ENCODE results near the gene FAM3D. TPM values are rescaled to one million over a fixed set of nuclear protein-coding genes. Genes with fewer than 3 reads are reported as not detected.

FAM3D gene
- total RNA-seq, 1 donor from 2014 or later: not detected

DNA sequence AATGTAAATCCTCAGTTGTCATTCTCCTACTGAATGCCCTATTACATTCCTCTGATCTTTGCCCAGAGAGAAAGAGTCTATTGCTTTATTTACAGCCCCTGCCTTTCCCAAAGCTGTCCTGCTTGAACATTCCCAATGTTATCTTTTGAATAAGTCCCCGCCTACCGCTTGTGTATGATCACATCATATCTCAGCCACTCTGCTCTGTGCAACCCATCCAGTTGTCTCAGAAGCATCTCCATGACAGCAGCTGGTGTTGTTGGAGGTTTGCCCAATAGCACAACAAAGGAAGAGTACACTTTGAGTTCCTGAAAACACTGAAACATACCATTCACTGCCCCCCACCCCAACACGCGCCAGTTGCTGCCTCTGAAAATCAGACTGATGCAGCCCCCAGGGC is 22.0 kb upstream of the FAM3D start:
- H3K36me3 Mint-ChIP-seq (ENCODE audit: low read depth): no peaks in the 10 kb centered on the region
- no peak overlapping the region for H3K4me3 Mint-ChIP-seq (ENCODE audit: unreplicated experiment)
- no peaks in the 10 kb centered on the region for H3K27me3 Mint-ChIP-seq (ENCODE audit: low read depth)
- peaks cover 11% of the 10 kb centered on the region for H3K9me3 Mint-ChIP-seq (ENCODE audit: low read depth)
- TF ChIP-seq, protein P1, sequence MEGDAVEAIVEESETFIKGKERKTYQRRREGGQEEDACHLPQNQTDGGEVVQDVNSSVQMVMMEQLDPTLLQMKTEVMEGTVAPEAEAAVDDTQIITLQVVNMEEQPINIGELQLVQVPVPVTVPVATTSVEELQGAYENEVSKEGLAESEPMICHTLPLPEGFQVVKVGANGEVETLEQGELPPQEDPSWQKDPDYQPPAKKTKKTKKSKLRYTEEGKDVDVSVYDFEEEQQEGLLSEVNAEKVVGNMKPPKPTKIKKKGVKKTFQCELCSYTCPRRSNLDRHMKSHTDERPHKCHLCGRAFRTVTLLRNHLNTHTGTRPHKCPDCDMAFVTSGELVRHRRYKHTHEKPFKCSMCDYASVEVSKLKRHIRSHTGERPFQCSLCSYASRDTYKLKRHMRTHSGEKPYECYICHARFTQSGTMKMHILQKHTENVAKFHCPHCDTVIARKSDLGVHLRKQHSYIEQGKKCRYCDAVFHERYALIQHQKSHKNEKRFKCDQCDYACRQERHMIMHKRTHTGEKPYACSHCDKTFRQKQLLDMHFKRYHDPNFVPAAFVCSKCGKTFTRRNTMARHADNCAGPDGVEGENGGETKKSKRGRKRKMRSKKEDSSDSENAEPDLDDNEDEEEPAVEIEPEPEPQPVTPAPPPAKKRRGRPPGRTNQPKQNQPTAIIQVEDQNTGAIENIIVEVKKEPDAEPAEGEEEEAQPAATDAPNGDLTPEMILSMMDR (IDR thresholded peaks at IDR 0.05): no peak
- no peak for DNase-seq (ENCODE audit: low spot score)
- peaks cover 1% of the 10 kb centered on the region for H3K4me1 Mint-ChIP-seq (ENCODE audit: low read depth)
- no peak overlapping the region for H3K27ac Mint-ChIP-seq (ENCODE audit: unreplicated experiment)

DNA sequence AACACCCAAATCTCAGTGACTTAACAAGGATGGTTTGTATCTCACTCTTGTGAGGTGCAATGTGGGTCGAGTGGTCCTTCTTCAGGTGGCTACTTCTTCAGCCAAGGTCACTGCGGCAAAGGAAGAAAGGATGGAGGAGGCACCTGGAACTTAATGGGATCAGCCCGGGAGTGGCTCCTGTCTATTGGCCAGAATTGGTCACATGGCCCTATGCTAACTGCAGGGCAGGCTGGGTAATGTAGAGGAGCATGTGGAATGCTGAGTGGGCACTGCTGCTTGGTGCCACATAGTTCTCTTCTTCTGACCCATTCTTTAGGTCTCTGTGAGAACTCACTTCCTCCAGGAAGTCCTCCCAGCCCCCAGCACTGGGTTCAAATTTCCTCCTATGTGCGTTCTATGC is 20.3 kb upstream of the FAM3D start:
- no peak overlapping the region for H3K27ac Mint-ChIP-seq (ENCODE audit: unreplicated experiment)
- H3K4me3 Mint-ChIP-seq (ENCODE audit: unreplicated experiment): no peak overlapping the region
- H3K9me3 Mint-ChIP-seq (ENCODE audit: low read depth): peaks cover 10% of the 10 kb centered on the region
- TF ChIP-seq, protein P1 (IDR thresholded peaks at IDR 0.05): no peak
- H3K4me1 Mint-ChIP-seq (ENCODE audit: low read depth): peaks cover 4% of the 10 kb centered on the region
- DNase-seq (ENCODE audit: low spot score): no peak
- H3K36me3 Mint-ChIP-seq (ENCODE audit: low read depth): no peaks in the 10 kb centered on the region
- H3K27me3 Mint-ChIP-seq (ENCODE audit: low read depth): no peaks in the 10 kb centered on the region

DNA sequence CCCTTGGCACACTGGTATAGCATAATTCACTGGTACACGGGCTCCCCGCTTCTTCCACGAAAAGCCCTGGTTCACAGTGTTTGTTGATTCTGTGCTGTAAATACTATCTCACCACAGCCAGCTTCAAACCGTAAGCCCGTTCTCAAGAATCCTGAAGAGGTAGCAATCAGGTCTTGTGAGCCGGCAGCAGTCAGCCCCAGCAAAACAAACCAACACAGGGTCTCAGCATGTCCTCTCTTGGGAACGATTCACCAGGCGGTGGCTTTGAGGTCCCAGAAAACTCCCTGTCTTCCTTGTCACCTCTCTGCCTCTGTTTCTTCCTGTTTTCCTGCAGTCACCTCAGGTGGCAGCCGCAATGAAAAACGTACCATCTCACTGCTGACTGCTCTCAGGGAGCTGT is 19.1 kb upstream of the FAM3D start:
- peaks cover 6% of the 10 kb centered on the region for H3K9me3 Mint-ChIP-seq (ENCODE audit: low read depth)

DNA sequence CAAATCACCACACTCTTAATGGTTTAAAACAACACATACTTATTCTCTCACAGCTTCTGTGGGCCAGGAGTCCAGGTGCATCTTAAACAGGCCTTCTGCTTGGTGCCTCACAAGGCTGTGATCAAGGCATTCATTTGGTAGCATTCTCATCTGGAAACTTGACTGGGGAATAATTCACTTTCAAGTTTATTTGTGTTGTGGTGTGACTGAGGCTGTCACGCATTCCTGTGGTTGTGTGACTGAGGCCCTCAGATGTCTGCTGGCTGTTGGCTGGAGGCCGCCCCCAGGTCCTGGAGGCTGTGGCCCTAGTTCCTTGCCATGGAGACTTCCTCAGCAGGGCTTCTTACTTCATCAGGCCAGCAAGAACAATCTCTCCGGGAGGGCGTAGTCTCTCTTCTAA is 16.9 kb upstream of the FAM3D start:
- Mint-ChIP-seq H3K27me3 (ENCODE audit: low read depth) (no peaks in the 10 kb centered on the region), H3K9me3 (ENCODE audit: low read depth) (peaks cover 6% of the 10 kb centered on the region), H3K36me3 (ENCODE audit: low read depth) (no peaks in the 10 kb centered on the region), H3K27ac (ENCODE audit: unreplicated experiment) (no peak overlapping the region), H3K4me3 (ENCODE audit: unreplicated experiment) (no peak overlapping the region), H3K4me1 (ENCODE audit: low read depth) (peaks cover 10% of the 10 kb centered on the region)
- TF ChIP-seq, protein P1 (IDR thresholded peaks at IDR 0.05): no peak
- DNase-seq (ENCODE audit: low spot score): no peak

More for the DNA sequence above, 19.1 kb upstream of the FAM3D start:
- no peaks in the 10 kb centered on the region for H3K27me3 Mint-ChIP-seq (ENCODE audit: low read depth)
- no peaks in the 10 kb centered on the region for H3K36me3 Mint-ChIP-seq (ENCODE audit: low read depth)
- H3K4me3 Mint-ChIP-seq (ENCODE audit: unreplicated experiment): no peak overlapping the region
- H3K4me1 Mint-ChIP-seq (ENCODE audit: low read depth): peaks cover 4% of the 10 kb centered on the region
- TF ChIP-seq, protein P1 (IDR thresholded peaks at IDR 0.05): no peak
- no peak for DNase-seq (ENCODE audit: low spot score)
- H3K27ac Mint-ChIP-seq (ENCODE audit: unreplicated experiment): no peak overlapping the region

DNA sequence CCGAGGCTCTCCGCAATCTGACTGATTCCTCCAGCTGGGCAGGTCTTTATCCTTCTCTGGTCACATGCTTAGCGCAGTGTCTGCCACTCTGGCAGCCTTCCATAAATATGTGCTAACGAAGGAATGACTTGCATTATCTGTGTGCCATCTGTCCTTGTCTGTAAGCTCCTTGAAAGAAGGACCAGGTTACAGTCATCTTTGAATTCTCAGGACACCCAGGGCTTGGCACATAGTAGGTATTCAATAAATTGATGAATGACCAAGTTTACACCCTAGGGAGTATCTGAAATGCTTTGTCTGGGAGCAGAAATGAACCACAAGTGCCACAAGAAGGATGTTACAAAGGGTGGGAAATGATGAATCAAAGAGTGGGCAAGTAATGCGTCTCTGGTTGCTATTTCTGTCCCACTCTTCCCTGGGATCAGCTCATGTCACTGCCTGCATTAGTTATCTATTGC is 16.5 kb upstream of the FAM3D start:
- DNase-seq (ENCODE audit: low spot score): no peak
- peaks cover 10% of the 10 kb centered on the region for H3K4me1 Mint-ChIP-seq (ENCODE audit: low read depth)
- H3K4me3 Mint-ChIP-seq (ENCODE audit: unreplicated experiment): no peak overlapping the region
- TF ChIP-seq, protein P1 (IDR thresholded peaks at IDR 0.05): no peak
- H3K36me3 Mint-ChIP-seq (ENCODE audit: low read depth): no peaks in the 10 kb centered on the region
- no peak overlapping the region for H3K27ac Mint-ChIP-seq (ENCODE audit: unreplicated experiment)
- no peaks in the 10 kb centered on the region for H3K27me3 Mint-ChIP-seq (ENCODE audit: low read depth)
- peaks cover 6% of the 10 kb centered on the region for H3K9me3 Mint-ChIP-seq (ENCODE audit: low read depth)

All from chondrocyte (in vitro differentiated cells).